Activated T-helper 2 cell treated with anti-CD3 and anti-CD28 coated beads, Interferon-gamma antibody, Interleukin-2, Interleukin-4, amounts not matched to agents 10 μg/mL and 5 μg/mL and 100 μg/mL, durations not matched to agents 14 hours and 24 hours and 36 hours (primary cell): Measurements from ENCODE around the gene NSL1. TPM values are rescaled to one million over a fixed set of nuclear protein-coding genes. Genes with fewer than 3 reads are reported as not detected.
"Not testable (repeated sequence)": the region's sequence is repeated elsewhere in the genome, so short reads cannot be mapped to it uniquely, and the experiment has no call there.

Experiments used
- DNase-seq: peaks from one replicate; pipeline ENCODE4 v3.0.0; 2021; ENCODE audit warnings: low spot score
- H3K27ac Mint-ChIP-seq: one replicate; pipeline ENCODE4 v1.8.0; 2021; ENCODE audit warnings: mixed read lengths
- H3K27me3 Mint-ChIP-seq: one replicate; pipeline ENCODE4 v1.8.0; 2021; ENCODE audit warnings: low read depth, mixed read lengths
- H3K36me3 Mint-ChIP-seq: one replicate; pipeline ENCODE4 v1.8.0; 2021; ENCODE audit warnings: low read depth, mixed read lengths
- H3K4me1 Mint-ChIP-seq: one replicate; pipeline ENCODE4 v1.8.0; 2021; ENCODE audit warnings: low read depth, mixed read lengths
- H3K4me3 Mint-ChIP-seq: one replicate; pipeline ENCODE4 v1.8.0; 2021; ENCODE audit warnings: low read depth, mild to moderate bottlenecking, moderate library complexity, mixed read lengths
- H3K9me3 Mint-ChIP-seq: one replicate; pipeline ENCODE4 v1.8.0; 2021; ENCODE audit warnings: mixed read lengths
- intact Hi-C: fragments of 100-400 bp; cut with micrococcal nuclease; formaldehyde crosslinking; loops from one replicate; pipeline ENCODE4 v1.15.1; 2023
- total RNA-seq: library from RNA; stranded (reverse); gene quantifications from 2 replicates; pipeline ENCODE4 v1.2.3, GENCODE V29; 2022

NSL1 gene
- total RNA-seq, 1 donor from 2014 or later: 45.4 TPM

DNA sequence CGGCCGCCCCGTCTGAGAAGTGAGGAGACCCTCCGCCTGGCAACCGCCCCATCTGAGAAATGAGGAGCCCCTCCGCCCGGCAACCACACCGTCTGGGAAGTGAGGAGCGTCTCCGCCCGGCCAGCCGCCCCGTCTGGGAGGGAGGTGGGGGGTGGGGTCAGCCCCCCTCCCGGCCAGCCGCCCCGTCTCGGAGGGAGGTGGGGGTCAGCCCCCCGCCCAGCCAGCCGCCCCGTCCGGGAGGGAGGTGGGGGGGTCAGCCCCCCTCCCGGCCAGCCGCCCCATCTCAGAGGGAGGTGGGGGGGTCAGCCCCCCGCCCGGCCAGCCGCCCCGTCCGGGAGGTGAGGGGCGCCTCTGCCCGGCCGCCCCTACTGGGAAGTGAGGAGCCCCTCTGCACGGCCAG is 12.5 kb downstream of the NSL1 start:
- Mint-ChIP-seq H3K4me1 (peaks cover 20% of the 10 kb centered on the region), H3K36me3 (peaks cover 42% of the 10 kb centered on the region)
- DNase-seq, H3K27me3 Mint-ChIP-seq, H3K9me3 Mint-ChIP-seq, H3K4me3 Mint-ChIP-seq, intact Hi-C loops, H3K27ac Mint-ChIP-seq: not testable (repeated sequence)

DNA sequence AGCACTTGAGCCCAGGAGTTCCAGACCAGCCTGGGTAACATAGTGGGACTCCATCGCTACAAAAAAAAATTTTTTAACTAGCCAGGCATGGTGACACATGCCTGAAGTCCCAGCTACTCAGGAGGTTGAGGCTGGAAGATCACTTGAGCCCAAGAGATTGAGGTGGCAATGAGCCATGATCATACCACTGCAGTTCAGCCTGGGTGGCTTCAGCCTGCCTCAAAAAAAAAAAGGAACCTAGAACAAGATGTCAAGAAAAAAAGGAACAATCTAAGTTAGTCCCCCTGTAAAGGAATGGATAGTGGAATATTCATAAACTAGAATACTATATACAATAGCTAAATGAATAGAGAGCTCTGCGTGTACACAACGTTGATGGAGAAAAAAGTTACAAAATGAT is 14.4 kb downstream of the NSL1 start:
- H3K27me3 Mint-ChIP-seq: no peaks in the 10 kb centered on the region
- no peak overlapping the region for H3K27ac Mint-ChIP-seq
- intact Hi-C loops: no loop called here
- peaks cover 40% of the 10 kb centered on the region for H3K36me3 Mint-ChIP-seq
- H3K4me1 Mint-ChIP-seq: peaks cover 19% of the 10 kb centered on the region
- H3K9me3 Mint-ChIP-seq: peaks cover under 1% of the 10 kb centered on the region
- no peak overlapping the region for H3K4me3 Mint-ChIP-seq
- no peak for DNase-seq

DNA sequence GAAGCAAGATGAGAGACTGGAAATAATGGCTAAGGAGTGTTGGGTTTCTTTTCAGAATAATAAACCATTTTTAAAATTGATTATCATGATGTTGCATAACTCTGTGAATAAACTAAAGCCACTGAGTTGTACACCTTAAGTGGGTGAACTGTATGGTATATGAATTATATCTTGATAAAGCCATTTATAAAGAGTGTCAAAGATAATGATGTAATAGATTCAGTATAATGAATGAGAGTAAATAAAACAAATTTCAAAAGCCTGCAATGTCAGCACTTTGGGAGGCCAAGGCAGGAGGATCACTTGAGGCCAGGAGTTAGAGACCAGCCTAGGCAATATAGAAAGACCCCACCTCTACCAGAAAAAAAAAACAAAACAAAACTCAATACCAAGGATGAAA is 16.3 kb downstream of the NSL1 start:
- no peaks in the 10 kb centered on the region for H3K27me3 Mint-ChIP-seq
- no peak overlapping the region for H3K27ac Mint-ChIP-seq
- H3K36me3 Mint-ChIP-seq: peaks cover 54% of the 10 kb centered on the region
- H3K4me3 Mint-ChIP-seq: no peak overlapping the region
- H3K4me1 Mint-ChIP-seq: peaks cover 22% of the 10 kb centered on the region
- intact Hi-C loops: no loop called here
- DNase-seq: no peak
- peaks cover 15% of the 10 kb centered on the region for H3K9me3 Mint-ChIP-seq

DNA sequence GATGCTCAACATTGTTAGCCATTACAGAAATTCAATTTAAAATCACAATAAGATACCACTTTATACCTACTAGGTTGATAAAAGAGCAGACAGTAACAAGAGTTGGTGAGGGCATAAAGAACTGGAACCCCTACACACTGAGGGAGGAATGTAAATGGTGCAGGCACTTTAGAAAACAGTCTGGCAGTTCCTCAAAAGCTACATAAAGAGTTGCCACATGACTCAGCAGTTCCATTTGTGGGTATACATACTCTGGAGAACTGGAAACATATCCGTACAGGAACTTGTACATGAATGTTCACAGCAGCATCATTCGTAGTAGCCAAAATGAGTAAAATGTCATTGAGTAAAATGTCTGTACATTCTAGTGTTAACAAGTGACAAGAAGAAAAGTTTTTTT is 17.0 kb downstream of the NSL1 start:
- no peak overlapping the region for H3K27ac Mint-ChIP-seq

DNA sequence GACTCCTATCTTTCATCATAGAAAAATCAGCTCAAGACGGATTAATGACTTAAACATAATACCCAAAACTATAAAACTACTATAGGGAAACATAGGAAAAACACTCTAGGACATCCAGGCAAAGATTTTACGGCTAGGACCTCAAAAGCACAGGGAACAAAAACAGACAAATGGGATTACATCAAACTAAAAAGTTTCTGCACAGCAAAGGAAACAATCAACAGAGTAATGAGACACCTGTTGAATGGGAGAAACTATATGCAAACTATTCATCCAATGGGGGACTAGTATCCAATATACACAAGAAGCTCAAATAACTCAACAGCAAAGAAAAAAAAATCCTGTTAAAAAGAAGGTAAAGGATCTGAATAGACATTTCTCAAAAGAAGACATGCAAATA is 18.6 kb downstream of the NSL1 start:
- DNase-seq: no peak
- Mint-ChIP-seq H3K4me3 (no peak overlapping the region), H3K27ac (no peak overlapping the region), H3K9me3 (peaks cover 37% of the 10 kb centered on the region), H3K27me3 (no peaks in the 10 kb centered on the region), H3K36me3 (peaks cover 73% of the 10 kb centered on the region), H3K4me1 (peaks cover 36% of the 10 kb centered on the region)
- intact Hi-C loops: no loop called here

More for the DNA sequence above, 17.0 kb downstream of the NSL1 start:
- no peak for DNase-seq
- Mint-ChIP-seq H3K9me3 (peaks cover 22% of the 10 kb centered on the region), H3K4me1 (peaks cover 28% of the 10 kb centered on the region), H3K36me3 (peaks cover 61% of the 10 kb centered on the region), H3K27me3 (no peaks in the 10 kb centered on the region), H3K4me3 (no peak overlapping the region)
- intact Hi-C loops: no loop called here

DNA sequence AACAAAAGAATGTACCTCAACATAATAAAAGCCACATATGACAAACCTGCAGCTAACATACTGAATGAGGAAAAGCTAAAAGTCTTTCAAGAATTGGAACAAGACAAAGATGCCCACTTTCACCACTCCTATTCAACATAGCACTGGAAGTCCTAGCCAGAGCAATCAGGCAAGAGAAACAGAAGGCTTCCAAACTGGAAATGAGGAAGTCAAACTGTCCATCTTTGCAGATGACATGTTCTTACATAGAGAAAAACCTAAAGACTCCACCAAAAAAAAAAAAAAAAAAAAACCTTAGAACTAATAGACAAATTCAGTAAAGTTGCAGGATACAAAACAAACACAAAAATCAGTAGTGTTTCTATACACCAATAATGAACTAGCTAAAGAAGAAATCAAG is 20.2 kb downstream of the NSL1 start:
- Mint-ChIP-seq H3K9me3 (peaks cover 52% of the 10 kb centered on the region), H3K4me3 (no peak overlapping the region), H3K27ac (no peak overlapping the region), H3K36me3 (peaks cover 84% of the 10 kb centered on the region), H3K27me3 (no peaks in the 10 kb centered on the region), H3K4me1 (peaks cover 39% of the 10 kb centered on the region)
- no peak for DNase-seq
- intact Hi-C loops: no loop called here

DNA sequence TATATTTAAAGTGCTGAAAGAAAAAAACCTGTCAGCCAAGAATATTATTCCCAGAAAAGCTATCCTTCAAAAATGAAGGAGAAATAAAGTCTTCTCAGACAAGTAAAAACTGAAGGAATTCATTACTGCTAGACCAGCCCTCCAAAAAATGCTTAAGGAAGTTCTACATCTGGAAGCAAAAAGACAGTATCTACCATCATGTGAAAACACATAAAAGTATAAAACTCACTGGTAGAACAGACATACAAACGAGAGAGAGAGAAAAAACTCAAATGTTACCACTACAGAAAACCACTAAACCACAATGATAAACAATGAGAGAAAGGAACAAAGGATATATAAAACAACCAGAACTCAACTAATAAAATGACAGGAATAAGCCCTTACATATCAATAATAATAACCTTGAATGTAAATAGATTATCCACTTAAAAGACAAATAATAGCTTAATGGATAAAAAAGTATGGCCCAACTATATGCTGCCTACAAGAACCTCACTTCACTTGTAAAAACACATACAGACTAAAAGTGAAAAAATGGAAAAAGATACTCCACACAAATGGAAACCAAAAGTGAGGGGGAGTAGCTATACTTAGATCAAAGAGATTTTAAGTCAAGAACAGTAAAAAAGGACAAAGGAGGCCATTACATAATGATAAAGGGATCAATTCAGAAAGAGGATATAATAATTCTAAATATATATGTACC is 22.0 kb downstream of the NSL1 start:
- peaks cover 91% of the 10 kb centered on the region for H3K36me3 Mint-ChIP-seq
- intact Hi-C loops: loop anchor here (1.0 kb wide), 2 partner anchors 16 to 48 kb away; no protein-coding TSS in a partner anchor
- H3K4me1 Mint-ChIP-seq: peaks cover 41% of the 10 kb centered on the region
- no peak overlapping the region for H3K4me3 Mint-ChIP-seq
- no peaks in the 10 kb centered on the region for H3K27me3 Mint-ChIP-seq
- no peak for DNase-seq
- peaks cover 56% of the 10 kb centered on the region for H3K9me3 Mint-ChIP-seq
- peak overlapping the region; percentile 69 for H3K27ac Mint-ChIP-seq

DNA sequence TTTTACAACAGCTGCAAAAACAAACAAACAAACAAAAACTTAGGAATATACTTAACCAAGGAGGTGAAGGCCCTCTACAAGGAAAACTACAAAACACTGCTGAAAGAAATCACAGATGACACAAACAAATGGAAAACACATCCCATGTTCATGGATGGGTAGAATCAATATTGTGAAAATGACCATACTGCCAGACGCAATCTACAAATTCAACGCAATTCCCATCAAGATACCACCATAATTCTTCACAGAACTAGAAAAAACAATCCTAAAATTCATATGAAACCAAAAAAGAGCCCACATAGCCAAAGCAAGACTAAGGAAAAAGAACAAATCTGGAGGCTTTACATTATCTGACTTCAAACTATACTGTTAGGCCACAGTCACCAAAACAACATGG is 24.8 kb downstream of the NSL1 start:
- H3K27ac Mint-ChIP-seq, intact Hi-C loops, DNase-seq, H3K27me3 Mint-ChIP-seq, H3K4me3 Mint-ChIP-seq: not testable (repeated sequence)
- Mint-ChIP-seq H3K4me1 (peaks cover 30% of the 10 kb centered on the region), H3K9me3 (peaks cover 53% of the 10 kb centered on the region), H3K36me3 (peaks cover 90% of the 10 kb centered on the region)

DNA sequence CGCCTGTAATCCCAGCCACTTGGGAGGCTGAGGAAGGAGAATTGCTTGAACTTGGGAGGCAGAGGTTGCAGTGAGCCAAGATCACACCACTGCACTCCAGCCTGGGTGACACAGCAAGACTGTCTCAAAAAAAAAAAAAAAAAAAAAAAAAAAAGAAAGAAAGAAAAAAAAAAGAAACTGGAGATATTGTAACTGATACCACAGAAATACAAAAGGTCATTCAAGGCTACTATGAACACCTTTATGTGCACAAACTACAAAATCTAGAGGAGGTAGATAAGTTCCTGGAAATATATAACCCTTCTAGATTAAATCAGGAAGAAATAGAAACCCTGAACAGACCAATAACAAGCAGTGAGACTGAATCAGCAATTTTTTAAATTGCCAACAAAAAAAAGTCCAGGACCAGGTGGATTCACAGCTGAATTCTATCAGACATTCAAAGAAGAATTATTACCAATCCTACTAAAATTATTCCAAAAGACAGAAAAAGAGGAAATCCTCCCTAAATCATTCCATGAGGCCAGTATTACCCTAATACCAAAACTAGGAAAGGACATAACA is 26.8 kb downstream of the NSL1 start:
- Mint-ChIP-seq H3K36me3 (peaks cover 79% of the 10 kb centered on the region), H3K4me1 (peaks cover 23% of the 10 kb centered on the region), H3K9me3 (peaks cover 36% of the 10 kb centered on the region)
- H3K27ac Mint-ChIP-seq, H3K27me3 Mint-ChIP-seq, DNase-seq, intact Hi-C loops, H3K4me3 Mint-ChIP-seq: not testable (repeated sequence)

DNA sequence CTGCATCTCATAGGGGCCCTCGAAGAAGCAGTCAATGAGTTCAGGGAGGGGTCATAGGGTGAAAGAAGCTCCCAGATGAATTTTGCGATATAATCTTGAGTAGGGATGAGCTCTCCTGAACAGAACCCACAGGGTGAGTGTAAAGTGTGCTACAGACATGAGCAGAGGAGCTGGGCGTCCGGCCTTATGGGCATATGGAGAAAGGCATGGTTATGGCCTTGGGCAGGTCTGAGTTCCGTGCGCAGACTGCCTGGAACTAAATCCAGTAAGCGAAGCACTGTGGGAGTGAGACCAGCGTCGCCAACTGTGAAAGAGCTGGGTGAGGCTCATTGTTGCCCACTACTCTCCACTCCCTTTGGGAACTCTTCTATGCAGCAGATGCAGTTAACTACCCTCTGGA is 28.7 kb downstream of the NSL1 start:
- H3K27me3 Mint-ChIP-seq: no peaks in the 10 kb centered on the region

DNA sequence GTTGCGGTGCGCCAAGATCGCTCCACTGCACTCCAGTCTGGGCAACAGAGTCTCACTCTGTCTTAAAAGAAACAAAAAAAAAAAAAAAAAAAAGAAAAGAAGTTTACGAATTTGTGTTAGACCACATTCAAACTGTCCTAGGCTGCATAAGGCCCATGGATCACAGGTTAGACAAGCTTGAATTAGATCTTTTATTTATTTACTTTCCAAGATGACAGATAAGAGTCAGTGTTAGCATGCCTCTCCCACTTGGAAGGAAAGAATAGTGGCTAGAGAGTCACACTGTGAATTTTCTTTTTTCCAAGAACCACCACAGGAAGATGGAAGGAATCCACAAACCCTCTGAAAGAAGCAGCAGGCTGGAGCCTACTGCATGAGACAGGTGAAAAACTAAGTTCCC is 29.3 kb downstream of the NSL1 start:
- H3K4me3 Mint-ChIP-seq: no peak overlapping the region
- peaks cover 13% of the 10 kb centered on the region for H3K9me3 Mint-ChIP-seq
- H3K36me3 Mint-ChIP-seq: peaks cover 57% of the 10 kb centered on the region
- intact Hi-C loops: no loop called here
- no peak overlapping the region for H3K27ac Mint-ChIP-seq
- DNase-seq: no peak
- no peaks in the 10 kb centered on the region for H3K27me3 Mint-ChIP-seq
- peaks cover 11% of the 10 kb centered on the region for H3K4me1 Mint-ChIP-seq

More for the DNA sequence above, 28.7 kb downstream of the NSL1 start:
- intact Hi-C loops: no loop called here
- Mint-ChIP-seq H3K4me1 (peaks cover 14% of the 10 kb centered on the region), H3K27ac (no peak overlapping the region), H3K4me3 (no peak overlapping the region), H3K9me3 (peaks cover 19% of the 10 kb centered on the region), H3K36me3 (peaks cover 64% of the 10 kb centered on the region)
- DNase-seq: no peak

DNA sequence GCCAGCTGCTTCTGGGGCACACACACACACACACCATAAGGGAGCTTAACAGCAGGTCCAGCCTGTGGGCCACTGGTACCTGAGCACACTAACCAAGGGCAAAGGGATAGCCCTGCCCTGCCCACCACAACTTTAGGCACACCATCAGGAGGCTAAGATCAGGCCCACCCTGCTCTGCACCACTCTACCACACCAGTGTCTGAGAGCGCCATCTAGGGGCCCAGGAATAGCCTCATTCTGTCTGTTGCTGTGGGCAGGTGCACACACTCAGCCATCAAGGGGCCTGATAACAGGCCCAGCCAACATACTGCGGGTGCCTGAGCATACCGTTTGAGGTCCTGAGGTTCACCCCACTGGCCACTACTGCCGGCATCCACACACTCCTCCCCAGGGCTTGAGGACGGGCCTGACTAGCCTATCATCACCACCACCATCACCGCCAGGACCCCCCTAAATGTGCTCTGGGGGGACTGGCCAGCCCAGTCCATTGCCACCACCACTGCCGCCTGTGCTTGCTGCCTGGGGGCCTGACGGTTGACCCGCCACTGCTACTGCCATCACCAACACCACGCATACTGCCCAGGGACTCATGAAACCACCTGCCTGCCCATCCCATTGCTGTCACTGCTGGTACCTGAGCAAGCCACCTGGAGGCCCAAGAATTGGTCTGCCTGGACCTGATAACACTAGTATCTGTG is 31.3 kb downstream of the NSL1 start:
- Mint-ChIP-seq H3K4me3 (no peak overlapping the region), H3K27ac (no peak overlapping the region), H3K27me3 (no peaks in the 10 kb centered on the region), H3K36me3 (peaks cover 43% of the 10 kb centered on the region), H3K9me3 (no peaks in the 10 kb centered on the region), H3K4me1 (peaks cover 11% of the 10 kb centered on the region)
- intact Hi-C loops: no loop called here
- peak; percentile 22 for DNase-seq

DNA sequence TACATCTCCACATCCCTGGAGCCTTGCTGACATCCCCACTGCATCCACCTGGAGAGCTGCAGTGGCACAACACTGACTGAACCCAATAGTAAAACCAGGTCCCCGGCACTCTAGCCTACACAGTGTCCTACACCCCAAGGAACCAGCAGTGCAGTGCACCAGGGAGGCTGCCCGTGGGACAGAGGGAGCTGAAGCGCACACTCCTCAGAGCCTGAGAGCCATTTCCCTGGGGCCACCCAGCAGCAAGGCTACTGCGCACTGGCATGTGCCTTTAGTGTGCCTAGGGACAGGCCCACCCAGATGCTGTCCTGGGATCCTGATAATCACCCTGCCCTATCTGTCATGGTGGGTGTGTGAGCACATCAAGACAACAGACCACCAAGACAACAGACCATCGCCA is 31.9 kb downstream of the NSL1 start:
- DNase-seq: no peak
- H3K27me3 Mint-ChIP-seq: no peaks in the 10 kb centered on the region
- no peak overlapping the region for H3K27ac Mint-ChIP-seq
- H3K9me3 Mint-ChIP-seq: no peaks in the 10 kb centered on the region
- H3K4me3 Mint-ChIP-seq: no peak overlapping the region
- H3K36me3 Mint-ChIP-seq: peaks cover 39% of the 10 kb centered on the region
- peaks cover 10% of the 10 kb centered on the region for H3K4me1 Mint-ChIP-seq
- intact Hi-C loops: no loop called here
